GM12891 (cell line): ENCODE measurements around the gene RAI1.

Experiments
- DNase-seq: peaks from one replicate; pipeline ENCODE4 v3.0.0; 2011; ENCODE audit warnings: low spot score; ENCODE audit not compliant: insufficient read length
- FAIRE-seq: peaks from 2 replicates; lab custom pipeline; 2011; peaks lifted over from hg19 to GRCh38; lab: Jason Lieb, UNC
- PAX5 ChIP-seq: IDR thresholded peaks from 2 replicates; pipeline ENCODE4 v1.6.1; 2011; ENCODE audit warnings: low read length, moderate library complexity, mild to moderate bottlenecking; ENCODE audit not compliant: insufficient read depth, severe bottlenecking
- POLR2A ChIP-seq: IDR thresholded peaks from 2 replicates; pipeline ENCODE4 v1.6.1; 2011; ENCODE audit warnings: low read depth, low read length, control low read depth
- POLR2AphosphoS5 ChIP-seq: IDR thresholded peaks from 2 replicates; pipeline ENCODE4 v1.6.1; 2011; ENCODE audit warnings: low read depth, low read length, control low read depth
- POU2F2 ChIP-seq: IDR thresholded peaks from 2 replicates; pipeline ENCODE4 v1.6.1; 2011; ENCODE audit warnings: low read depth, mild to moderate bottlenecking, control low read depth, low read length, moderate library complexity
- SPI1 ChIP-seq: IDR thresholded peaks from 2 replicates; pipeline ENCODE4 v1.6.1; 2011; ENCODE audit warnings: low read depth, low read length, control low read depth
- TAF1 ChIP-seq: IDR thresholded peaks from 2 replicates; pipeline ENCODE4 v1.6.1; 2011; ENCODE audit warnings: low read depth, low read length, control low read depth

The RAI1 gene

GRCh38 chr17:17725752-17726457 lies 44.6 kb downstream of the RAI1 start:
- FAIRE-seq: peak; percentile 71
- TF ChIP-seq POU2F2 (no peak), SPI1 (no peak), POLR2A (no peak), PAX5 (no peak), POLR2AphosphoS5 (no peak), TAF1 (no peak)
- DNase-seq: no peak

- DNase-seq (no peak), FAIRE-seq (no peak)
- TF ChIP-seq POLR2A (no peak), POLR2AphosphoS5 (no peak), TAF1 (no peak), PAX5 (no peak), SPI1 (no peak), POU2F2 (no peak)
Measured at GRCh38 chr17:17726458-17727060, 45.3 kb downstream of the RAI1 start.

- no peak for FAIRE-seq
- DNase-seq: no peak
- TF ChIP-seq POU2F2 (no peak), POLR2AphosphoS5 (no peak), POLR2A (no peak), TAF1 (no peak), PAX5 (no peak), SPI1 (no peak)
Measured at GRCh38 chr17:17727111-17727659, 45.9 kb downstream of the RAI1 start.

GRCh38 chr17:17728146-17728545 lies 46.9 kb downstream of the RAI1 start:
- TF ChIP-seq TAF1 (no peak), POLR2A (no peak), POU2F2 (no peak), SPI1 (no peak), POLR2AphosphoS5 (no peak), PAX5 (no peak)
- no peak for FAIRE-seq

GRCh38 chr17:17728550-17729251 lies 47.4 kb downstream of the RAI1 start:
- TF ChIP-seq SPI1: no peak
- TF ChIP-seq PAX5: no peak
- no peak for TF ChIP-seq TAF1
- DNase-seq (no peak), FAIRE-seq (no peak)

More at GRCh38 chr17:17728146-17728545, 46.9 kb downstream of the RAI1 start:
- DNase-seq: no peak

- DNase-seq: no peak
- TF ChIP-seq SPI1: no peak
Measured at GRCh38 chr17:17729620-17730249, 48.5 kb downstream of the RAI1 start.

GRCh38 chr17:17730250-17730935 lies 49.1 kb downstream of the RAI1 start:
- no peak for DNase-seq
- TF ChIP-seq POU2F2 (no peak), SPI1 (no peak), POLR2AphosphoS5 (no peak), PAX5 (no peak), TAF1 (no peak), POLR2A (no peak)
- no peak for FAIRE-seq

More at GRCh38 chr17:17729620-17730249, 48.5 kb downstream of the RAI1 start:
- peak; percentile 83 for FAIRE-seq

GRCh38 chr17:17732444-17732843 lies 51.2 kb downstream of the RAI1 start:
- no peak for TF ChIP-seq SPI1
- TF ChIP-seq PAX5: no peak
- TF ChIP-seq POLR2AphosphoS5: no peak
- no peak for TF ChIP-seq POU2F2
- no peak for TF ChIP-seq POLR2A
- TF ChIP-seq TAF1: no peak
- DNase-seq (no peak), FAIRE-seq (no peak)
